ENCODE measurements around the gene GDF2.

DNA sequence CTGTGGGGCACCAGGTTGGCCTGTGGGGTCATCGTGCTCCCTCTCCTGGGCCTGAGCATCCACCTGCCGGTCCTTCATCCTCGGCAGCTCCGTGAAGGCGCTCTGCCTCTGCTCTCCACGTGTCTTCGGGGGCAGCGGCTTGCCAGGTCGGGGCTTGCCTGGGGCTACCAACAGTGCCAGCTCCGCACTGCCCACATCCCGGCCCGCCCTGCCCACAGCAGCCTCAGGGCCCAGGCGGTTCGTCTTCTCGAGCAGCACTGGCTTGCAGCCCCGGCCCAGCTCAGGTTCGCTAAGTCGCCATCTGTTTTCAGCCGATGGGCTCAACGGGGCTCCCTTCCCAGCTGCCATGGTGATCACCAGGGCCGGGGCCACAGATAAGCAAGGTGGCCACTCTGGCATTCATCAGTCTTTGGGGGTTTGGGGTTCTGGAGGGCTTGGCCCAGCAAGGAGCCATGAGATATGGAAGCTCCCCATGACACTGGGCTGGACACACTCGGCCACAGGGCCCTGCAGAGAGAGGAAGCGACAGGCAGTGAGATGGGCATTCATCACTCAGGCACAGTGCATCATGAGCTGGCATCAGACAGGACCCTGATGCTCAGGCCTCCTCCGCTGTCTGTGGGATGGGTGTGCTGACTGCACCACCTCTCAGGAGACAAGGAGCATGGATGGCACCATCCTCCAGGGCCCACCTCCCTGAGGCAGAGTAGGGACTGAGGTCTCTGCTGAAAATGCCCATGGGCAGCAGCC is 46.4 kb downstream of the GDF2 start:
- TF ChIP-seq, protein P1, sequence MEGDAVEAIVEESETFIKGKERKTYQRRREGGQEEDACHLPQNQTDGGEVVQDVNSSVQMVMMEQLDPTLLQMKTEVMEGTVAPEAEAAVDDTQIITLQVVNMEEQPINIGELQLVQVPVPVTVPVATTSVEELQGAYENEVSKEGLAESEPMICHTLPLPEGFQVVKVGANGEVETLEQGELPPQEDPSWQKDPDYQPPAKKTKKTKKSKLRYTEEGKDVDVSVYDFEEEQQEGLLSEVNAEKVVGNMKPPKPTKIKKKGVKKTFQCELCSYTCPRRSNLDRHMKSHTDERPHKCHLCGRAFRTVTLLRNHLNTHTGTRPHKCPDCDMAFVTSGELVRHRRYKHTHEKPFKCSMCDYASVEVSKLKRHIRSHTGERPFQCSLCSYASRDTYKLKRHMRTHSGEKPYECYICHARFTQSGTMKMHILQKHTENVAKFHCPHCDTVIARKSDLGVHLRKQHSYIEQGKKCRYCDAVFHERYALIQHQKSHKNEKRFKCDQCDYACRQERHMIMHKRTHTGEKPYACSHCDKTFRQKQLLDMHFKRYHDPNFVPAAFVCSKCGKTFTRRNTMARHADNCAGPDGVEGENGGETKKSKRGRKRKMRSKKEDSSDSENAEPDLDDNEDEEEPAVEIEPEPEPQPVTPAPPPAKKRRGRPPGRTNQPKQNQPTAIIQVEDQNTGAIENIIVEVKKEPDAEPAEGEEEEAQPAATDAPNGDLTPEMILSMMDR (conservative IDR thresholded peaks at IDR 0.05; ENCODE audit: low read depth, low read length) = no peak
- TF ChIP-seq RFX5 (IDR thresholded peaks at IDR 0.05; ENCODE audit: low read depth, low read length) (no peak), SMC3 (IDR thresholded peaks at IDR 0.05; ENCODE audit: low read depth, low read length) (no peak), POLR2A (IDR thresholded peaks at IDR 0.05; ENCODE audit: low read depth, low read length) (no peak), CHD1 (IDR thresholded peaks at IDR 0.05; ENCODE audit: low read depth, low read length) (no peak)
